Heart left ventricle (tissue), 16 donors: ENCODE results near the gene EIF1AX. TPM values are rescaled to one million over a fixed set of nuclear protein-coding genes. Genes with fewer than 3 reads are reported as not detected.

Experiments used
- ATAC-seq, 4 donors: fragments of 200-7000 bp; cut with Tn5 transposase; one replicate each; pipeline ENCODE4 v1.9.1; 2020 to 2022; ENCODE audit warnings: moderate library complexity in 4 of 4, mild to moderate bottlenecking in 3 of 4, moderate number of reproducible peaks in 1 of 4
- DNase-seq, 5 donors: peaks; one replicate each; pipeline ENCODE4 v3.0.0-alpha.2; 2020
- H3K27ac ChIP-seq, 12 donors: fragments of 200-600 bp; sonication (generic) in 4 of 12; one replicate each; pipeline versions ENCODE4 v1.5.0 to v1.8.0; 2016 to 2022; ENCODE audit warnings: mild to moderate bottlenecking in 2 of 12
- H3K27me3 ChIP-seq, 9 donors: fragments of 200-600 bp; sonication (generic) in 2 of 9; one replicate each; pipeline versions ENCODE4 v1.5.1 to v1.8.0; 2016 to 2022; ENCODE audit warnings: mild to moderate bottlenecking in 3 of 9
- H3K36me3 ChIP-seq, 9 donors: fragments of 200-600 bp; sonication (generic) in 2 of 9; one replicate each; pipeline versions ENCODE4 v1.5.0 to v1.8.0; 2018 to 2022; ENCODE audit warnings: mild to moderate bottlenecking in 2 of 9
- H3K4me1 ChIP-seq, 12 donors: fragments of 200-600 bp; sonication (generic) in 4 of 12; one replicate each; pipeline versions ENCODE4 v1.5.0 to v1.8.0; 2016 to 2022; ENCODE audit warnings: mild to moderate bottlenecking in 3 of 12
- H3K4me3 ChIP-seq, 12 donors: fragments of 200-600 bp; sonication (generic) in 4 of 12; one replicate each; pipeline versions ENCODE4 v1.5.0 to v1.8.0; 2017 to 2022; ENCODE audit warnings: mild to moderate bottlenecking in 9 of 12, moderate library complexity in 4 of 12
- H3K9me3 ChIP-seq, 12 donors: fragments of 200-600 bp; sonication (generic) in 4 of 12; one replicate each; pipeline versions ENCODE4 v1.5.0 to v1.8.0; 2016 to 2022; ENCODE audit warnings: mild to moderate bottlenecking in 1 of 12
- CTCF ChIP-seq, 12 donors: fragments of 200-600 bp; sonication (generic) in 4 of 12; IDR thresholded peaks; one replicate each; pipeline versions ENCODE4 v1.5.0 to v1.8.0; 2018 to 2022; ENCODE audit warnings: antibody characterized with exemption in 12 of 12, mild to moderate bottlenecking in 5 of 12
- POLR2A ChIP-seq, 2 donors: fragments of 450-650 bp; IDR thresholded peaks; one replicate each; pipeline ENCODE4 v1.6.1; 2017; ENCODE audit warnings: antibody characterized with exemption in 2 of 2, mild to moderate bottlenecking in 2 of 2, moderate library complexity in 2 of 2
- WGBS, 4 donors: extraction: QIAGEN DNeasy Blood & Tissue Kit in 2 of 4; methylation state at CpG; one replicate each; pipeline versions ENCODE4 v1.1.5 to v1.1.7; 2013 to 2018; 5-methylcytosine and 5-hydroxymethylcytosine counted together
- intact Hi-C, 10 donors: fragments of 100-400 bp; cut with DNase I; formaldehyde crosslinking; loops; one replicate each; pipeline versions ENCODE4 v1.11.1 to v1.14.2; 2022
- polyA plus RNA-seq, 2 donors: library from polyadenylated mRNA; stranded (reverse); fragments of 200-250 nt; gene quantifications; one replicate each; pipeline ENCODE4 v1.2.3, GENCODE V29; 2013
- total RNA-seq, 9 donors: library from RNA; depleted of rRNA in 2 of 9; stranded (reverse); fragments of >200 nt in 2 of 9; fragmentation: NEBNext Ultra II Directional in 3 of 9; extraction: Animal tissue kit (Norgen Biotek cat#: 25700) in 3 of 9; gene quantifications; one replicate each; pipeline versions ENCODE4 v1.1.0 to v1.2.4, GENCODE V29; 2016 to 2023
- donor health status: ischemic (EF 13 %, LVEDD 7.1; RV severe dilation, severe dysfunction).
- donor health status: healthy with polysubstance abuse.
- donor health status: DM: no; HTN: yes; CAD: no.
- donor health status: DM: no; HTN: no; CAD: no.
- donor health status: ischemic (EF 25% LVEDD 6.9; RV normal size, moderate dysfunction).
- donor health status: ischemic (EF 25% LVEDD 5.7; RV mildly dilated, moderate dysfunction).
- donor health status: healthy.
- donor health status: DM: yes; HTN: yes; CAD: no.
- donor health status: ischemic (EF 35%, LVEDD 5.7; RV mildly dilated, moderate dysfunction).
- donor health status: nonischemic (EF 11% LVEDD 7.7; RV severe dilation, severe dysfunction).
- donor health status: DM: yes; HTN: yes; CAD: no.
- donor health status: PGD.
- donor health status: ischemic (EF 29% LVEDD 5.4; RV normal size, mild dysfunction).
- donor health status: nonischemic (EF 23%, LVEDD 6.1; RV moderate dilation, normal function).

Gene EIF1AX
- total and polyA plus RNA-seq, 11 donors, result 21.1 to 162 (median 58.7) TPM

GRCh38 chrX:20144491-20144890, 2.9 kb upstream of the EIF1AX start:
- Histone ChIP-seq H3K4me1 (peaks cover 3 to 30% (median 8%) of the 10 kb centered on the region in 12 donors), H3K36me3 (no peaks in the 10 kb centered on the region), H3K4me3 (no peak overlapping the region), H3K27ac (no peak overlapping the region), H3K9me3 (no peaks in the 10 kb centered on the region), H3K27me3 (peaks cover 0 to 7% (median 0%) of the 10 kb centered on the region in 9 donors)
- DNase-seq, result no peak
- 67 to 81% (median 74%) methylated on average over 3 of the region's 3 CpGs for WGBS, 4 donors
- no peak for ATAC-seq
- TF ChIP-seq POLR2A (IDR thresholded peaks at IDR 0.05), result no peak
- TF ChIP-seq CTCF (IDR thresholded peaks at IDR 0.05), result no peak
- intact Hi-C loops, result loop anchor here in 1 of 10 donors (10.0 kb wide), 2 partner anchors 120 to 300 kb away; partner anchors contain the start of gene RPS6KA3

GRCh38 chrX:20143561-20143960, 1.9 kb upstream of the EIF1AX start:
- Histone ChIP-seq H3K36me3 (peaks cover 0 to 8% (median 0%) of the 10 kb centered on the region in 9 donors), H3K27ac (peak overlapping the region in 1 of 12 donors; percentile 93), H3K4me1 (peaks cover 3 to 37% (median 15%) of the 10 kb centered on the region in 12 donors), H3K9me3 (no peaks in the 10 kb centered on the region), H3K4me3 (no peak overlapping the region), H3K27me3 (peaks cover 0 to 7% (median 0%) of the 10 kb centered on the region in 9 donors)
- no peak for ATAC-seq
- no peak for DNase-seq
- WGBS, 4 donors, result 70 to 81% (median 76%) methylated on average over 2 of the region's 2 CpGs
- TF ChIP-seq CTCF (IDR thresholded peaks at IDR 0.05) (no peak), POLR2A (IDR thresholded peaks at IDR 0.05) (no peak)
- intact Hi-C loops, result loop anchor here in 1 of 10 donors (10.0 kb wide), 2 partner anchors 121 to 301 kb away; partner anchors contain the start of gene RPS6KA3

GRCh38 chrX:20143111-20143510, 1.5 kb upstream of the EIF1AX start:
- Histone ChIP-seq H3K4me1 (peaks cover 3 to 37% (median 15%) of the 10 kb centered on the region in 12 donors), H3K9me3 (no peaks in the 10 kb centered on the region), H3K4me3 (no peak overlapping the region), H3K36me3 (peaks cover 0 to 12% (median 4%) of the 10 kb centered on the region in 9 donors), H3K27me3 (peaks cover 0 to 7% (median 0%) of the 10 kb centered on the region in 9 donors), H3K27ac (peak overlapping the region in 1 of 12 donors; percentile 93)
- DNase-seq (no peak), ATAC-seq (no peak)
- TF ChIP-seq POLR2A (IDR thresholded peaks at IDR 0.05), result no peak
- no peak for TF ChIP-seq CTCF (IDR thresholded peaks at IDR 0.05)
- intact Hi-C loops, result loop anchor here in 1 of 10 donors (10.0 kb wide), 2 partner anchors 122 to 302 kb away; partner anchors contain the start of gene RPS6KA3
- WGBS, 4 donors, result 60 to 65% (median 62%) methylated on average over 6 of the region's 6 CpGs

GRCh38 chrX:20140420-20140819, 1.2 kb downstream of the EIF1AX start:
- peak overlapping the region in 6 of 12 donors; percentile 85 to 93 (median 90) for H3K27ac ChIP-seq
- ATAC-seq (no peak), DNase-seq (no peak)
- peaks cover 0 to 37% (median 30%) of the 10 kb centered on the region in 9 donors for H3K36me3 ChIP-seq
- peak overlapping the region in 11 of 12 donors; percentile 58 to 95 (median 81) for H3K4me3 ChIP-seq
- no peak for TF ChIP-seq POLR2A (IDR thresholded peaks at IDR 0.05)
- TF ChIP-seq CTCF (IDR thresholded peaks at IDR 0.05), result no peak
- H3K4me1 ChIP-seq, result peaks cover 3 to 43% (median 16%) of the 10 kb centered on the region in 12 donors
- H3K27me3 ChIP-seq, result no peaks in the 10 kb centered on the region
- no peaks in the 10 kb centered on the region for H3K9me3 ChIP-seq
- intact Hi-C loops, result loop anchor here in 1 of 10 donors (10.0 kb wide), 2 partner anchors 124 to 304 kb away; partner anchors contain the start of gene RPS6KA3
- 1 to 30% (median 13%) methylated on average over 3 of the region's 3 CpGs for WGBS, 4 donors
